ENCODE results near the gene SUSD1. TPM values are rescaled to one million over a fixed set of nuclear protein-coding genes. Genes with fewer than 3 reads are reported as not detected.

The SUSD1 gene
- total RNA-seq, 2 experiments from 2014 or later = 0.32 TPM; not detected in 1

DNA sequence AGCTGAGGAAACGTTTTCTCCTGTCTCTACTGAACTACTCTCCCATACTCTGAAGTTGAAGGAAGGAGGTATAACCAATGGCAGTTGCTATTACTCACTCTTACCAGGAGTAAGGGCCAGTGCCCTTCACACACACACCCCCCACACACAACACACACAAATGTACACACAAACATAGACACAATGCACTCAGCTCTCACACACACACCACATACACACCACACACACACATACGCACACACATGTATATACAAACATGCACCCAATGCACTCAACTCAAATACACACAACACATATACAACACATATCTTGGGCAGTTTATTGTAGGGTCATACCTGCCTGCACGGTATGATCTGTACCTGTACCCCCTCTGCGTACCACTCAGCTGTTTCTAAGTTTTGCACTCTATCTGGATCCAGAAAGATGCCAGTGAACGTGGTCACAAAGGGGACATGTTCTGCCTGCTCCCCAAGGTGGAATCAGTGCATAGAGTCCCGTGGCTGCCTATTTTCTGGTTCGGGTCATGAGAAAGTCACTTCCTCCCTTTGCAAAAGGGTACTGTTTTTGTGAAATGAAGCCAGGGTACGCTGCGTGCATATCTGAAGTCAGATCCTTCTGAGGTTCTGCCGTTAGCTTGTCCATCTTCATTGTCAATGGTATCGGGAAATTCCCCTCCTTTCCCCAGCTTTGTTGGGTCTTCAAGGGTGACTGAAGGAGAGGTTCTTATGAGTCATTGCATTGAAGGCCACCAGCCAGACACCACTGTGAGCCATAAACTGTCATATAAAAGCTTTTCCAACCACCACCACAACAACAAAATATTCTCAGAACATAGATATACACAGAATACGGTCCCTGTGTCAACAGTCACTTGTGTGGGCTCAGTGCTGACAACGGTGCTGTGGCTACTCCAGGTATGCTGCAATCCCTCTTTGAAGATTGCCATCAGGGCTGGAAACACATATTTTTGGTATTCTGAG lies 146.6 kb downstream of the SUSD1 start:
- Histone ChIP-seq H3K9me3 (ENCODE audit: low read length) (no peaks in the 10 kb centered on the region), H3K9me2 (ENCODE audit: insufficient read depth, low read length) (no peaks in the 10 kb centered on the region), H3K27ac (ENCODE audit: low read depth, low read length, poor library complexity, severe bottlenecking) (no peak overlapping the region), H3K36me3 (ENCODE audit: insufficient read depth, low read length) (no peaks in the 10 kb centered on the region), H3K79me2 (ENCODE audit: insufficient read depth, low read depth, low read length) (no peaks in the 10 kb centered on the region), H2AFZ (ENCODE audit: low read length) (no peak overlapping the region), H3K4me3 (ENCODE audit: low read depth, low read length, poor library complexity, severe bottlenecking) (no peak overlapping the region), H4K20me1 (ENCODE audit: insufficient read depth, low read length) (no peaks in the 10 kb centered on the region), H3K4me2 (ENCODE audit: low read length) (no peak overlapping the region), H3K4me1 (ENCODE audit: insufficient read depth, low read length, poor library complexity, severe bottlenecking) (peaks cover 13% of the 10 kb centered on the region)
- ChIA-PET CTCF (ENCODE audit: unreplicated experiment) (no interaction called here), POLR2A (no interaction called here)
- no peak for DNase-seq (ENCODE audit: low spot score)
- no TSS peak for BruUV-seq (replicated peaks)
- intact Hi-C loops (cut with micrococcal nuclease; ENCODE audit: unreplicated experiment) = no loop called here
- no peak for TF ChIP-seq EZH2phosphoT487 (IDR thresholded peaks at IDR 0.05; ENCODE audit: borderline replicate concordance, low read depth, low read length)
- TF ChIP-seq, protein P1, sequence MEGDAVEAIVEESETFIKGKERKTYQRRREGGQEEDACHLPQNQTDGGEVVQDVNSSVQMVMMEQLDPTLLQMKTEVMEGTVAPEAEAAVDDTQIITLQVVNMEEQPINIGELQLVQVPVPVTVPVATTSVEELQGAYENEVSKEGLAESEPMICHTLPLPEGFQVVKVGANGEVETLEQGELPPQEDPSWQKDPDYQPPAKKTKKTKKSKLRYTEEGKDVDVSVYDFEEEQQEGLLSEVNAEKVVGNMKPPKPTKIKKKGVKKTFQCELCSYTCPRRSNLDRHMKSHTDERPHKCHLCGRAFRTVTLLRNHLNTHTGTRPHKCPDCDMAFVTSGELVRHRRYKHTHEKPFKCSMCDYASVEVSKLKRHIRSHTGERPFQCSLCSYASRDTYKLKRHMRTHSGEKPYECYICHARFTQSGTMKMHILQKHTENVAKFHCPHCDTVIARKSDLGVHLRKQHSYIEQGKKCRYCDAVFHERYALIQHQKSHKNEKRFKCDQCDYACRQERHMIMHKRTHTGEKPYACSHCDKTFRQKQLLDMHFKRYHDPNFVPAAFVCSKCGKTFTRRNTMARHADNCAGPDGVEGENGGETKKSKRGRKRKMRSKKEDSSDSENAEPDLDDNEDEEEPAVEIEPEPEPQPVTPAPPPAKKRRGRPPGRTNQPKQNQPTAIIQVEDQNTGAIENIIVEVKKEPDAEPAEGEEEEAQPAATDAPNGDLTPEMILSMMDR (conservative IDR thresholded peaks at IDR 0.05; ENCODE audit: low read length) = no peak

DNA sequence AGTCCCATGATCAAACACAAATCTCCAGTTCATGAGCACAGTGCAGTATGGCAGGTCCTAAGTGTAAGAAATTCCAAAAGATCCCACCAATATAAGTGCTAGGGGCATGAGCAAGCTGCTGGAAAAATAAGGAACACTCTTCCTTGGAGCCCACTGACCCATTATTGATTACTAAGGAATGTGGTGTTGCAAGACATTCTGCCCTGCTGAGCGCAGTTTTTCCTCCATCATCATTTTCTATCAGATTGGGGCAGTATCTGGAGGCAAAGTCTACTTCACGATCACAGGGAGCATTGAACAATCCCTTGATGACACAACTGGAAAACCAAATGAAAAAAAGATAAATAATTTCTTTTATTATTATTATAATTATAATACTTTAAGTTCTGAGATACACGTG lies 149.2 kb downstream of the SUSD1 start:
- ChIA-PET POLR2A (no interaction called here), CTCF (ENCODE audit: unreplicated experiment) (no interaction called here)
- no peaks in the 10 kb centered on the region for H4K20me1 ChIP-seq (ENCODE audit: insufficient read depth, low read length)
- no peaks in the 10 kb centered on the region for H3K4me1 ChIP-seq (ENCODE audit: insufficient read depth, low read length, poor library complexity, severe bottlenecking)
- no peak for TF ChIP-seq EZH2phosphoT487 (IDR thresholded peaks at IDR 0.05; ENCODE audit: borderline replicate concordance, low read depth, low read length)
- TF ChIP-seq, protein P1 (conservative IDR thresholded peaks at IDR 0.05; ENCODE audit: low read length) = no peak
- H3K9me2 ChIP-seq (ENCODE audit: insufficient read depth, low read length) = no peaks in the 10 kb centered on the region
- no TSS peak for BruUV-seq (replicated peaks)
- H3K27ac ChIP-seq (ENCODE audit: low read depth, low read length, poor library complexity, severe bottlenecking) = no peak overlapping the region
- no peak overlapping the region for H3K4me2 ChIP-seq (ENCODE audit: low read length)
- H3K9me3 ChIP-seq (ENCODE audit: low read length) = no peaks in the 10 kb centered on the region
- H2AFZ ChIP-seq (ENCODE audit: low read length) = no peak overlapping the region
- intact Hi-C loops (cut with micrococcal nuclease; ENCODE audit: unreplicated experiment) = no loop called here
- H3K36me3 ChIP-seq (ENCODE audit: insufficient read depth, low read length) = no peaks in the 10 kb centered on the region
- H3K4me3 ChIP-seq (ENCODE audit: low read depth, low read length, poor library complexity, severe bottlenecking) = no peak overlapping the region
- H3K79me2 ChIP-seq (ENCODE audit: insufficient read depth, low read depth, low read length) = no peaks in the 10 kb centered on the region
- DNase-seq (ENCODE audit: low spot score) = no peak

DNA sequence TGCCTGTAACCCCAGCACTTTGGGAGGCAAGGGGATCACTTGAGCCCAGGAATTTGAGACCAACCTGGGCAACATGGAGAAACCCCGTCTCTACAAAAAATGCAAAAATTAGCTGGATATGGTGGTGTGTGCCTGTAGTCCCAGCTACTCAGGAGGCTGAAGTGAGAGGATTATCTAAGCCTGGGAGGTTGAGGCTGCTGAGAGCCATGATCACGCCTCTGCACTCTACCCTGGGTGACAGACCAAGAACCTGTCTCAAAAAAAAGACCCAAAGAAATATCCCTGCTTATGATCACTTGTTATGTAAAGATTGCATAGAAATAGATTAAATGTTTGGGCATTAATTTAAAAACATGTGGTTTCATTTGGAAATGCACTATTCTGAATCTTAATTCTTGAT lies 153.4 kb downstream of the SUSD1 start:
- Histone ChIP-seq H3K79me2 (ENCODE audit: insufficient read depth, low read depth, low read length) (no peaks in the 10 kb centered on the region), H3K4me2 (ENCODE audit: low read length) (no peak overlapping the region), H2AFZ (ENCODE audit: low read length) (no peak overlapping the region), H3K9me3 (ENCODE audit: low read length) (no peaks in the 10 kb centered on the region), H3K36me3 (ENCODE audit: insufficient read depth, low read length) (no peaks in the 10 kb centered on the region), H3K9me2 (ENCODE audit: insufficient read depth, low read length) (no peaks in the 10 kb centered on the region), H3K4me3 (ENCODE audit: low read depth, low read length, poor library complexity, severe bottlenecking) (no peak overlapping the region), H4K20me1 (ENCODE audit: insufficient read depth, low read length) (no peaks in the 10 kb centered on the region), H3K27ac (ENCODE audit: low read depth, low read length, poor library complexity, severe bottlenecking) (no peak overlapping the region), H3K4me1 (ENCODE audit: insufficient read depth, low read length, poor library complexity, severe bottlenecking) (no peaks in the 10 kb centered on the region)
- no peak for TF ChIP-seq EZH2phosphoT487 (IDR thresholded peaks at IDR 0.05; ENCODE audit: borderline replicate concordance, low read depth, low read length)
- TF ChIP-seq, protein P1 (conservative IDR thresholded peaks at IDR 0.05; ENCODE audit: low read length) = no peak
- POLR2A ChIA-PET = interaction anchor here (1.2 kb wide), 1 partner anchor 12 kb away, joined by 4 read pairs; no protein-coding TSS in a partner anchor
- BruUV-seq (replicated peaks) = no TSS peak
- no peak for DNase-seq (ENCODE audit: low spot score)
- CTCF ChIA-PET (ENCODE audit: unreplicated experiment) = no interaction called here
- intact Hi-C loops (cut with micrococcal nuclease; ENCODE audit: unreplicated experiment) = no loop called here
